Stimulated activated CD8-positive, alpha-beta memory T cell treated with anti-CD3 and anti-CD28 coated beads, Interleukin-7, amount 100 ng/mL, for 1 hour (primary cell): ENCODE measurements around the gene CLDN7.
"Not testable (repeated sequence)": the region's sequence is repeated elsewhere in the genome, so short reads cannot be mapped to it uniquely, and the experiment has no call there.

Experiments used
- DNase-seq, 2 donors: peaks; one replicate each; pipeline ENCODE4 v3.0.0-alpha.2; 2020; ENCODE audit warnings: low read depth in 2 of 2

Gene CLDN7

DNA sequence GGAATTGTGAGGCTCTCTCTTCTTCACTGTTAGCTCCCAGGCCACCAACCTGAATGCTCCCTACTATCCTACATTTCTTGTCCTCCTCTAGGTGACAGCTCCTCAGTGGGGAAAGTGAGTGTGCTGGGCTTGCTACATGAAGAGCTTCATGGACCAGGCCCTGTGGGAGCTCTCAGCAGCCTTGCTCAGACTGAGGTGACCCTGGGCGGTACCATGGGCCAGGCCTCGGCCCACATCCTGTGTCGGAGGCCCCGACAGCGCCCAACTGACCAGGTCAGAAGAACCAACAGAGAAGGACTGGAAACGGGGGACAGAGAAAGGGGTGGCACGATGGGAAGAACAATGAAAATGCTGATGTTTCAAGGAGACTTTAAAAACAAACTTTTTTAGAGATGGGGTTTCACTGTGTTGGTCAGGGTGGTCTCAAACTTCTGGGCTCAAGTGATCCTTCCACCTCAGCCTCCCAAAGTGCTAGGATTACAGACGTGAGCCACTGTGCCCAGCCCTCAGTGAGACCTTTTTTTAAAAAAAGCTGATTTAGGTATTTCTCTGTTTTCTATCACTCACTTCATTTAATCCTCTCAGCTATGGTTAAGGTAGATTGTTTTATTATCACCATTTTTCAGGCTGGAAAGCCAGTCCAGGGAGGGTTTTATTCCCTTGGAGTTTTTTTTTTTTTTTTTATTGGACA, 5.4 kb downstream of the CLDN7 start:
- DNase-seq = no peak

DNA sequence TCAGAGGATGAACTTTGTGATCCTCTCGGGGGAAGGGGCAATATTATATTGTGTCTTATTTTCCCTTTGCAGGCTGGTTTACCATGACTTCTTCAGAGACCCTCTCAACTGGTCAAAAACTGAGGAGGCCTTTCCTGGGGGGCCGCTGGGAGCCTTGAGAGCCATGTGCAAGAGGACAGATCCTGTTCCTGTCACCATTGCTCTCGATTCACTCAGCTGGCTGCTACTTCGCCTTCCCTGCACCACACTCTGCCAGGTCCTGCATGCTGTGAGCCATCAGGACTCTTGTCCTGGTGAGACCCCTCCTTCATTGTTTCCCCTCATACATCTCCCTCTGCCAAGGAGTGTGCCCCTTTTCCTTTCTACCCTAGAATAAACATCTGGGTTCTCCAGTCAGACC, 7.8 kb downstream of the CLDN7 start:
- no peak for DNase-seq

DNA sequence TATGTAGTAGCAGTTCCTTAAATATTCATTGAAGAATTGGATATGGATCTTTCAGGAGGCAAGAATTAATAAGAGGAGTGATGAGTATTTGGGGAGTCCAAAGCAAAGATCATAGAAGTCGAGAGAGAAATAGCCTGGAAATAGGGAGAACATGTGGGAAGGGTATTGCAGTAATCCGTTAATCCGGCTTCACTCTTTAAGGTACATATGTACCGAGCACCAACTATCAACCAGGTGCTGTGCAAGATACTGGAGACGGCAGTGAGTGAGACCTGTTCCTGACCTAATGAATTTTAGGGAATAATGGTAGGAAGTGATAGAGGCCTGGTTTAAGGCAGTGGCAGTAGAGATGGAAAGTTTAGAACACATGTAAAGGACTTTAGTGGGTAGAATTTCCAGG, 9.2 kb downstream of the CLDN7 start:
- DNase-seq = no peak

GRCh38 chr17:7252176-7253043, 9.9 kb downstream of the CLDN7 start, which contains the start of gene ELP5:
ELP5 (plus strand) TSS chr17:7252215; CDS start chr17:7252551, 336 bp downstream.
- DNase-seq = peak; percentile 63 to 72

DNA sequence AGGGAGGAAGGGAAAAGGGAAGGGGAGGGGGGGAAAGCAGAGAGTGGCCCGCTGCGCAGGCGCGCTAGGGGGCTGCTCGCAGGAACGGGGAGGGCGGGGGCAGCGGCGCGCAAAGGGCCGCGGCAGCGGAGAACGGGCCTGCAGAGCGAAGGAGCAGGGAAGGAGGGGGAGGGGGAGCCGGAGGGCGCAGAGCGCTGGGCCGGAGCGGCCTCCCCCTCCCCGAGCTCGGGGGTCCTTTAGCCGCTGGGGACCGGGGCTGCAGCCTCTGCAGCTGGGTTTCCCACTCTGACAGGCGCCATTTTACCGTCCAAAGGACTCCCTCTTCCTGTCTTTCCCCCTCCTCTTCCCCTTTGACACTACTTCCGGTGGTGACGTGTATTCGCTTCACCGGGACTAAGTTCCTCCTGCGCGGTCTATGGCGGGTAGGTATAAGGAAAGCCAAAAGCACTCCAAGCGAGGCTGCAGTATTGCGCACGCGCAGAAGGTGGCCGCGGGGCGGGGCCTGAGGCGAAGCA, 10.6 kb downstream of the CLDN7 start, which contains the start of gene CTDNEP1:
Gene CTDNEP1 (minus strand): TSS at position 74 of the 515 bp plus-strand sequence. CDS start 438 bp downstream, outside the sequence.
- DNase-seq = peak; percentile 97 to 99

DNA sequence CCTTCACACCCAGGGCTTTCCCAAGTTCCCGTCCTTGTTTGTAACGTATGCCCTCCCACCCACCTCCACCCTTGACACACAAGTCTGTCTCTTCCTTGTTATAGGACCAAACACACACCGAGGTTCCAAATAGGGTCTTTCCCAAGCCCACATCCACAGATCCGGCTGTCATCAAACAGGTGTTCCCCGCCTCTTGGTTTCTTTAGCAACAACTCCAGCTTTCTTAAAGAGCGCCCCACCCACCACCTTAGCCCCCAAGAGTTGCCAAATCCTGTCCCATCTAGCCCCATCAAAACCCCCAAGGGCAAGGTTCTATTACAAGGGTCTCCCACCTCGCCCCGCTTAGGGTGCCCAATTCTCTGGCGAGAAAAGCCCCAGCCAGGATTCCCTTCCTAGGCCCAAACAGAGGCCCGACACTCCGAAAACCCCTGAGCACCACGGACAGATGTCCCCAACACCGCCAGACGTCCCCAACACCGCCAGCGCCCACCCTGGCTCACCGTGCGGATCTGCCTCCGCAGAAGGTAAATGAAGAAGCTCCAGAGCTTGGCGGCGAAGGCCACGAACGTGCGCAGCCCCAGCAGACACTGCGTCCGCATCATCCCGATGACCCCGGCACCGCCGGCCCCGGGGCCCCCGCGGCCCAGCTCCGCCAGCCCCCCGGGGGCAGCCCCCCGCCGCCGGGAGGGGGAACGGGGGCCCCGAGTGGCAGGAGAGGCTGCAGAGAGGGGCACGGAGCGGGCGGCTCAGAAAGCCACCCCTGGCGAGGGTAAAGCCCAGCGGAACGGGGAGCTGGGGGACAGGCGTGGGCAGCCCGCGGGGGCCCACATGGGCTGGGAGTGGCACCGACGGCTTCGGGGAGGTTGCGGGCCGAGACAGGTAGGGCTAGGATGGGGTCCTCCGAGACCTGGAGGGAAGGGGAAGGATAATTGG, 11.3 kb downstream of the CLDN7 start:
- no peak for DNase-seq

DNA sequence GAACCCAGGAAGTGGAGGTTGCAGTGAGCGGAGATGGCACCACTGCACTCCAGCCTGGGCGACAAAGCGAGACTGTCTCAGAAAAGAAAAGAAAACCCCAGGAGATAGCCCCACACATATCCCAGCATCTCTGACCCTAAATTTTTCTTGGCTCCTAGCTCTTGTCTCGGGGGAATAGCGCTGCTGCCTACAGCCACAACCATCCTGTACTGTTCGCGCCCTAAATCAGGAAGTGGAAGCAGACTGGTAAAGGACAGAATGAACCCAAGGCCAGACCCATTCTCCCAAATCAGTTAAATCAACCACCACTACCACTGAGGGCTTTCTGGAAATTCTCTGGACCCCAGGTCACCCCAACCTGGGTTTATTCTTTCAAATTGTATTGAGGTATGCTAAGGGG, 12.4 kb downstream of the CLDN7 start:
- DNase-seq = no peak

DNA sequence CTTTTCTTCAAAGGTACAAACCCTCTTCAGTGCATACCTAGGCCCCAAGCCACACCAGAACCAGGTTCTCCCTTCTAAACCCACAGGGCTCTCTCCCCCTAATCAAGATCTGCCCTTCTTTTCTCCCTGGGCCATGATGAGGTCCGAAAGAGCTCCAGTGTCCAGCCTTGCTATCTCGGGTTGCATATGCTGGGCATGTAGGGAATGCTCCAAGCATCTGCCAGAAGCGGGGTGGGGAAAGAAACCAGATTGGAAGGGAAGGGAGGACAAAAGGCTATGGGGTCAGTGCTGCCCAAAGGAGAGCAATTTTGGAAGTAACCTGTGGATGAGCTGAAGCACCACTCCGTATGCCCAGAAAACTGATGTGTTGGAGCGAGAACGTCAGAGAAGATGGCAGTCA, 13.1 kb downstream of the CLDN7 start:
- DNase-seq = no peak

GRCh38 chr17:7248796-7249195, 13.5 kb downstream of the CLDN7 start:
- DNase-seq = no peak

GRCh38 chr17:7246779-7247178, 15.5 kb downstream of the CLDN7 start:
- no peak for DNase-seq

GRCh38 chr17:7243838-7244237, 18.4 kb downstream of the CLDN7 start:
- DNase-seq = not testable (repeated sequence)

DNA sequence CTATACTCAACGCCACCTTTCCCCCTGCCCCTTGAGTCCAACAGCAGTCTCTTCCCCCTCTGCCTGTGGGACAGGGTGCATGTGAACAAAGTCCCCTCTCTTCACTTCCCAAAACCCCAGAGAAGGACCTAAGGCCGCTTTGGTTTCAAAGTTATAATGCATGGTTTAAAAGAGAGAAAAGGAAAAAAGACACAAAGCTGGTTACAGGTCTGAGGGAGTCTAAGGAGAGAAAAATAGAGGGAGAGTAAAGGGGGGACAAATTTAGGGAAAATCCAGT, 18.9 kb downstream of the CLDN7 start:
- DNase-seq = no peak

DNA sequence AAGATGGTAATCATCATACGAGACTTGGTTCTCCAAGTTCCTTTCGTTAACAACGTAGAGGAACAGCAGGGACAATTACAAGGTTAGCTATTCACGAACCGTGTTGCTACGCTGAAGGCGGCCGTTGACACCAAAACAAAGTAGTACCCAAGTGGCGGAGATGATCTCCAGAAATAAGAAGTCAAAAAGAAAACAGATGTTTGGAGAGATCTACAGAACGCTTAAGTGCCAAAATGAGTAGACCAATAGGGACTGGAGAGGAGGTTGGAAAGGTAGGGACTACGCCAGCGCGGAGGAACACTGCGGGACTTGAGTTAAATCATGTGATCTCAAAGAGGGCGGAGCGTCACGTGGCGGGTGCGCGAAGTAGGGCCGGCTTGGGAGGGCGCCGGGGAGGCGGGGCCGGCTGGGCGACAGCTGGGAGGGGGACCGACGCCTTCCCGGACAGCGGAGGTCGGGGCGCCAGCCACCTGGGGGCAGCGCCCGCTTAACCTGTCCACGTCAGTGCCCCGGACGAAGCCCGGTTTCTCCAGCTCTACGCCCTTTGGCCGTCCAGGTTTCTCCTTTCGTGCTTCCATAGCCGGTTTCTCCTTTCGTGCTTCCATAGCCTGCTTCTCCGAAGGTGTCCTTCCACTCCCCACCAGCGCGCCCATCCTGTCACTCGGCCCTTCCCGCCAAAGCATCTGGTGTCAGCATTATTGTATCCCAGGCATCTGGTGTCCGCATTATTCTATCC, 19.4 kb downstream of the CLDN7 start:
- peak; percentile 87 for DNase-seq

GRCh38 chr17:7241783-7242716, 20.2 kb downstream of the CLDN7 start, which contains the start of gene GABARAP:
GABARAP (minus strand) TSS chr17:7242449; CDS start chr17:7242330, 119 bp downstream.
- peak; percentile 93 for DNase-seq

DNA sequence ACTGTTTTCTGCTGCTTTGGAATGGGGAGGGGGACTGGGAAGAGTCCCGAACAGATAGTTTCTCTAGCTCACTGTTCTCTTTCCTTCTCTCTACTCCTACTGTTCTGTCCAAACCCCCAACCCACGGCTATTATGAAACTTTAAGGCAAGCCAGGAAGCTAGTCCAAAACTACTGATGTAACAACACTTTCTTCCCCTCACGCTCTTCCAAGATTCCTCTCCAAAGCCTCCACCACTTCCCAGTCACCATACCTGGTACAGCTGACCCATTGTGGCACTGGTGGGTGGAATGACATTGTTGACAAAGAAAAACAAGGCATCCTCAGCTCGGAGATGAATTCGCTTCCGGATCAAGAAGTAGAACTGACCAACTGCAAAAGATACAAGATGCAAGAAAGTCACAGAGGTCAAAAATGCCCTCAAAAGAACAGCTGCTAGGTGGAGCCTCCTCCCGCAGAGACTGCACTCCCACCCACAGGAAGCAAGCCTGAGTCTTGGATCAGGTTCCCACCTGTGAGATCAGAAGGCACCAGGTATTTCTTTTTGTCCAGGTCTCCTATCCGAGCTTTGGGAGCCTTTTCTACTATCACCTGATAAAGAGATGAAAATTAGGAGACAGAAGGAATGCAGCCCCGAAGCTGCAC, 21.1 kb downstream of the CLDN7 start:
- no peak for DNase-seq

DNA sequence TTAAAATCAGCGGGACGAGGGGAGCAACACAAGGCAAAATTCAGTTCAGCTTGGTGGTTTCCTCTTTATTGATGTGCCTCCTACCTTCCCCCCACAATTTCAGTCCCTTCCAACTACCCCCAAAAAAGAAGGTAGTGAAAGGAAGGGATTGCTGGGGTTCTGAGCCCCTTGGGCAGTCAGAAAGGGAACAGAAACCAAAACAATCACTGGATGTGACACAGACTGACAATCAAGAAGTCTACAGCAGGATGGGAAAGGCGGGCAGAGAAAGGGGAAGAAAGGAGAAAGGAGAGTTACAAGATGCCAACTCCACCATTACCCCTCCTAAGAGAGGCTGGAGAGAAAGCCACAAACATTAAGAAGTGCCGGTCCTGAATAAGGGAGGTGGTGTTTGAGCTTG, 21.9 kb downstream of the CLDN7 start:
- no peak for DNase-seq

- DNase-seq = peak; percentile 93
These were observed 22.9 kb downstream of the CLDN7 start, which contains the start of gene PHF23 for GRCh38 chr17:7239091-7240027. PHF23 (minus strand) TSS chr17:7239457; CDS start chr17:7239279, 178 bp downstream.
